ENCODE measurements around the gene CCP110.

Gene CCP110, protein sequence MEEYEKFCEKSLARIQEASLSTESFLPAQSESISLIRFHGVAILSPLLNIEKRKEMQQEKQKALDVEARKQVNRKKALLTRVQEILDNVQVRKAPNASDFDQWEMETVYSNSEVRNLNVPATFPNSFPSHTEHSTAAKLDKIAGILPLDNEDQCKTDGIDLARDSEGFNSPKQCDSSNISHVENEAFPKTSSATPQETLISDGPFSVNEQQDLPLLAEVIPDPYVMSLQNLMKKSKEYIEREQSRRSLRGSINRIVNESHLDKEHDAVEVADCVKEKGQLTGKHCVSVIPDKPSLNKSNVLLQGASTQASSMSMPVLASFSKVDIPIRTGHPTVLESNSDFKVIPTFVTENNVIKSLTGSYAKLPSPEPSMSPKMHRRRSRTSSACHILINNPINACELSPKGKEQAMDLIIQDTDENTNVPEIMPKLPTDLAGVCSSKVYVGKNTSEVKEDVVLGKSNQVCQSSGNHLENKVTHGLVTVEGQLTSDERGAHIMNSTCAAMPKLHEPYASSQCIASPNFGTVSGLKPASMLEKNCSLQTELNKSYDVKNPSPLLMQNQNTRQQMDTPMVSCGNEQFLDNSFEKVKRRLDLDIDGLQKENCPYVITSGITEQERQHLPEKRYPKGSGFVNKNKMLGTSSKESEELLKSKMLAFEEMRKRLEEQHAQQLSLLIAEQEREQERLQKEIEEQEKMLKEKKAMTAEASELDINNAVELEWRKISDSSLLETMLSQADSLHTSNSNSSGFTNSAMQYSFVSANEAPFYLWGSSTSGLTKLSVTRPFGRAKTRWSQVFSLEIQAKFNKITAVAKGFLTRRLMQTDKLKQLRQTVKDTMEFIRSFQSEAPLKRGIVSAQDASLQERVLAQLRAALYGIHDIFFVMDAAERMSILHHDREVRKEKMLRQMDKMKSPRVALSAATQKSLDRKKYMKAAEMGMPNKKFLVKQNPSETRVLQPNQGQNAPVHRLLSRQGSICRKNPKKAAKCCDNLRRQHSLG

DNA sequence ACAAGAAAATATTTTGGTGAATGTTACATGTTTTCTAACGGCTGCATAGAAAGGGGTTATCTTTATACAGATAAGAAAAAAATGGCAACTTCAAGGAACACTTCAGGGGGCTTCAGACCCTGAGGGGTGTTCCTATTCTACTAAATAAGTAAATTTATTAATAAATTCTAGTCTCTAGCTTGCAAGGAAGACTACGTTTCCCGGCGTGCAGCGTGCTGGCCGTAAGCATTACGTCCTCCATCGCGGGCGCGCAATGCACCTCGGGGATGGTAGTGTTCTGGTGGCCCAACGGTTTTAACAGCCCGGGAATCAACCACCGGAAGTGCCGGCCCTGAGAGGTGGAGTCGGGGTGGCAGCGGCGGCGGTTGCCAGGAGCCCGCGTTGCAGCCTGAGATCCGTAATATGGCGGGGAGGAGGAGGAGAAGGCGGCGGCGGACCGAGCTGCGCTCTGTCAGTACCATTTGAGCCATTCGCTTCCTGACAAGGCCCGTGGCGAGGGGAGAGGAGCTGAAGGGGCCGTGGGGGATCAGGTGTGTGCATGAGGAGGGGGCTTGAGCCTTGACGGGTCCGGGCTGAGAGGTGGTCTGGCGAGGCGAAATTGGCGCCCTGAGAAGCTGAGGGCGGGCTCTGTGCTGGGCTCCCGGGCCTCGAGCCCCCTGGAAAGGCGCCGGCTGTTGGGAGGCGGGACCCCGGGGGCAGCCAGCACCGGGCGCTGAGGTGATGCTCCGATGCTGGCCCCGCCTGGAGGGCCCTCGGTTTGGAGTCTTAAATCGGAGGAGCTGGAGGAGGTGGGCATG lies at the start of gene CCP110:
Gene CCP110 (plus strand): TSS at position 384 of the 797 bp plus-strand sequence. CDS start 3,940 bp downstream, outside the sequence.
- peak; percentile 95 for DNase-seq

DNA sequence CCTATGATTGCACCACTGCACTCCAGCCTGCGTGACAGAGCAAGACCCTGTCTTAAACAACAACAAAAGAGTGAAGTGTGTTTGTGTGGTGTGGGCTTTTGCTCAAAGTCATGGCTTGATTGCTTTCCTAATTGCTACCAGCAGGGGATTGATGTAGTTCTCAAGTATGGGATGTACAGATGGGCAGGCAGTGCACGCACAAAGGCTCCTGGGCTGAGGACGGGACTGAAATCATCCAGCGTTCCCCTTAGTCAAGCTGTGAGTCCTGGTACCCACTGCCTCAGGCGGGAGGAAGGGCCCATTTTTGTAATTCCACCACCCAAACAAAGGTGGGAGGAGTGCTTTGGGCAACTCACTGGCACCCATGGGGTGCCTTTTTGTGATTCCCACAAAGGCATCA lies 49.1 kb upstream of the CCP110 start:
- DNase-seq = no peak

DNA sequence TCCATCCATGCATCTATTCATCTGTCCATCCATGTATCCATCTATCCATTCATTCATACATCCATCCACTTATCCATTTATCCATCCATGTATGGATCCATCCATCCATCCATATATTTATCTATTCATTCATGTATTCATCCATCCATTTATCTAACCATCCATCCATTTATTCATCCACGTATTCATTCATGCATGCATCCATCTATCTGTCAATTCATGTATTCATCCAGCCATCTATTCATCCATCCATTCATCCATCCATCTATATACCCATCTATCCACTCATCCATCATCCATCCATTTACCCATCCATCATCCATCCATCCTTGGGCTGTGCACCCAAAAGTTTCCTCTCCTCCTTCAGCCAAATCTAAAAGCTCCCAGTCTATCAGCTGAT lies 45.2 kb upstream of the CCP110 start:
- no peak for DNase-seq

DNA sequence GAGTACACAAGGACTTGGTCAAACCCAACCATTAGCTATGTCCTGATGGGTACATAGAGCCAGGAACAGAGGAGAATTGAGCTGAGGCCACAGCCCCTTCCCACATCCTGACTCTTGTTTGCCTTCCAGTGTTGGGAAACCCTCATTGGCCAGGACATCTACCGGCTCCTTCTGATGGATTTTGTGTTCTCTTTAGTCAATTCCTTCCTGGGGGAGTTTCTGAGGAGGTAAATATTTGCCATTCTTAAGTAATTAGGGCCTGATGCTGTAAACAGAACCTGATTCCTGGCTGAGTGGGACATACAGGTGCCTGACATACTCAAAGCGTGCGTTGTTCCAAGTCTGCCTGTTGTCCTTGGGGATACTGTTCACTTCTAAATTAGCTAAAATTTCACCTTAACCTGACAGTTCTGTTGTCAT lies 44.4 kb upstream of the CCP110 start:
- no peak for DNase-seq

DNA sequence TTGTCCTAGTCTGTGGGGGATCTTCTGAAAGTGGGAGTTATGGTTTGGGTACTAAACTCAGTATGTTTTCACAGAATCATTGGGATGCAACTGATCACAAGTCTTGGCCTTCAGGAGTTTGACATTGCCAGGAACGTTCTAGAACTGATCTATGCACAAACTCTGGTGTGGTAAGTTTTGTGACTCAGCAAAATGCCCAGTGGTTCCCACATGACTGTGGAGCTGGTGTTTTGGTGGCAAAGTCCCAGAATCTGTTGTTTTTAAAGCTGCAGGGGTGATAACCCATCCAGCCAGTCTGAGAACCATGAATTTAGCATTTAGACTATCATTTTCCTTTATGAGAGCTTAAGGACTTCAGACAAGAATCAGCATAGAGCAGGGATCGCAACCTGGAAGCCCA lies 42.4 kb upstream of the CCP110 start:
- no peak for DNase-seq

DNA sequence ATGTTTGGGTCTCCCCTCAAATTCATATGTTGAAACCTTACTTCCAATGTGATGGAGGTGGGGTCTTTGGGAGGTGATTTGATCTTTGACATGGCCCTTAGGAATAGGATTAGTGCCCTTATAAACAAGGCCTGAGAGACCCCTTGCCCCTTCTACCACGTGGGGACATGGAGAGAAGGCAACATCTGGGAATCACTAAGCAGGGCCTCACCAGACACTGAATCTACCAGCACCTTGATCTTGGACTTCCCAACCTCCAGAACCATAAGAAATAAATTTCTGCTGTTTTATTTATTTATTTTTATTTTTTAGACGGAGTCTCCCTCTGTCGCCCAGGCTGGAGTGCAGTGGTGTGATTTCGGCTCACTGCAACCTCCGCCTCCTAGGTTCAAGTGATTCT lies 42.0 kb upstream of the CCP110 start:
- no peak for DNase-seq

DNA sequence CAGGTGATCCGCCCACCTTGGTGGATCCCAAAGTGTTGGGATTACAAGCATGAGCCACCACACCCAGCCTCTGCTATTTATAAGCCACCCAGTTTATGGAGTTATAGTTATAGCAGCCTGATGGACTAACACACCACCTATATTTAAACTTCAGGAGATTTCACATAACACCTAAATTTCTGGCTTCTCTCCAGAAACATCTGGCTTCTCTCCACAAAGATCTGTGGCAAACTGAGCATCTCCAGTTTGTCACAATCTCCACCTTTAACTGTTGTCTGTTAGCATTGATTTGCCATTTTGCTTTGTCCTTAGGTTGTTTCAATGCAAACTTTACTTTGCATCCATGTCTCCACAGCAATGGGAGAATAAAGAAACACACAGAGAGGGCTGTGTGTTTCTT lies 41.5 kb upstream of the CCP110 start:
- DNase-seq = no peak

DNA sequence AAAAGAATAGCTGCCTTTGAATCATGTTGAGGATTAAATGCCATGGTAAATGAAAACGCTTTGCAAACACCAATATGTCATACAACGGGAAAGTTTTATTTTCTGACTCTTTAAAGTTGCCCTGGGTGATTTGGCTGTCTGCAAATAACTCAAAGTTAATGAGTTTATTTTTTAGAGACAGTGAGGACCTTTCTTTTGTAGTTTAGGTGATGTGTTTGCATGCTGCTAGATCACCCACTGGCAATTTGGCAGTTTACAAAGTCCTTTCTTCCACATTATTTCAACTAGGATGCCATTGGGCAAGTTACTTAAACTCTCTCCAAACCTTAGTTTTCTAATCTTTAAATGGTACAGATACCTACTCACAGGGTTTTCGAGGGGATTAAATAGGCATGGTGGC lies 39.6 kb upstream of the CCP110 start:
- DNase-seq = no peak

DNA sequence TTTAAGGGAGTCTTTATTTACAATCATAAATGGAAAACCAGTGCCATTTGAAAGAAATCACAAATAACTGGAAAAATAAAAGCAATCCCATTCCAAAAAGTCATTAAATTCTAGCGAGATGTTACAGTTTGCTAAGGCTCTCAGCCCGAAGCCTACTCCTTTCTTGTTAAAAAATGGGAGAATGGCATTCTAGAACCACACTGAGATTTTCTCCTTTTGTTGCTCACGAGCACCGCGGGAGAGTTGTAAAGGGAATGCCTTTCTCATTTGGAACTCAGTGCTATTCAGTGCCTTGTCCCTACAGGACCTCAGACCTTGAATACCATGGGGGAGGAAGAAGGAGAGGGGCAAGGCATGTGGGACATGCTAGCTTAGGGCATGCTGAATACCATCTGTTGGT lies 38.1 kb upstream of the CCP110 start:
- DNase-seq = no peak

DNA sequence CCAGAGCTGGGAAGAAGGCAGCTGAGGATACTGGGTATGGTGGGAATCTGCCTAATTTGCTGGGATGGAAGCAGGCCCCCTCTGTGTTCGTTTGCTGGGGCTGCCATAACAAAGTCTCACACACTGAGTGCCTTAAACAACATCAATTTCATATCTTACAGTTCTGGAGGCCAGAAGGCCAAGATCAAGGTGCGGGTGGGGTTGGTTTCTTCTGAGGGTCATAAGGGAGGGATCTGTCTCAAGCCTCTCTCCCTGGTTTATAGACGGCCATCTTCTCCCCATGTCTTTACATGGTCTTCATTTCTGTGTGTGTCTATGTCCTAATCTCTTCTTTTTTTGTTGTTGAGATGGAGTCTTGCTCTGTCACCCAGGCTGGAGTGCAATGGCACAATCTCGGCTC lies 37.7 kb upstream of the CCP110 start:
- no peak for DNase-seq

DNA sequence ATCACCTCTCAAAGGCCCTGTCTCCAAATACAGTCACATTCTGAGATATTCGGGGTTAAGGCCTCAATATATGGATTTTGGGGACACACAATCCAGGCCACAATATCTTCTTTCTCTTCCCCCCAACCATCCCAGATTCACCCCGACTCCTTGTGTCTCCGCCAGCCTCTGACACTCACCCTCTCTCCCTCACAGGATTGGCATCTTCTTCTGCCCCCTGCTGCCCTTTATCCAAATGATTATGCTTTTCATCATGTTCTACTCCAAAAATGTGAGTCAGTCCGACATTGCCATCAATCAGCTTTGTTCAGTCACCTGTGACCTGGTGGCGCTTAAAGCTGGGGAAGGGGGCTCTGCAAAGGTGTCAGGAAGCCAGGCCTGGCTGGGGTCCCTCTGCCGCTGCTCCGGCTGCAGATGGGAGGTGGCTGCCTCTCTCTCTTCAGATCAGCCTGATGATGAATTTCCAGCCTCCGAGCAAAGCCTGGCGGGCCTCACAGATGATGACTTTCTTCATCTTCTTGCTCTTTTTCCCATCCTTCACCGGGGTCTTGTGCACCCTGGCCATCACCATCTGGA lies 36.9 kb upstream of the CCP110 start:
- no peak for DNase-seq

DNA sequence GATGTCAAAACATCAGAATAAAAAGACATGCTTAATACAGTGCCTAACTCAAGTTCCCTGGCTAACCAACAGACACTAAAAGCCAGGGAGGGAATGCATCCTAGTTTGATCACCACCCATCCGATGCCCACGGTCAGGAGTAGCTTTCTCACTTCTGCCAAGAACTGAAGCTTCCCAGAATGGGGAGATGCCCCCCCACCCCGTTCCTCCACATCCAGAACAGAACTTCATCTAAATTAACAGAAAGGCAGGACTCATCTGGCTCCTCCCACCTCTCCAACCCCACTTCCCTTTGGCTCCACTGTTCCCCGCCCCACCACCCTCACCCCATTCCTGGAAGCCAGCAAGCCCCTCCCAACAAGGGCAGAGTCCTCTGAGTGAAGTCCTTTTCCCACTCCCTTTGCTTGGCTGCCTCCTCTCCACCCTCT lies 35.5 kb upstream of the CCP110 start:
- no peak for DNase-seq

DNA sequence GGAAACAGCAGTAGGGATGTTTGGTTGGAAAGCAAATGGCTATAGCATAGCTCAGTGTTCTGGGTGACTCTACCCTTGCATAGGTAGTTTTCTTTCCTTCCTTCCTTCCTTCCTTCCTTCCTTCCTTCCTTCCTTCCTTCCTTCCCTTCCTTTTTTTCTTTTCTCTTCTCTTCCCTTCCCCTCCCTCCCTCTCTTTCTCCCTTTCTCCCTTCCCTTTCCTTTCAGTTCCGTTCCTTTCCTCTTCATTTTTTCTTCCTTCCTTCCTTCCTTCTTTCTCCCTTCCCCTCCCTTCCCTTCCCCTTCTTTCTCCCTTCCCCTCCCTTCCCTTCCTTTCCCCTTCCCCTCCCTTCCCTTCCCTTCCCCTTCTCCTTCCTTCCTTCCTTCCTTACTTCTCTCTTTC lies 33.1 kb upstream of the CCP110 start:
- no peak for DNase-seq

DNA sequence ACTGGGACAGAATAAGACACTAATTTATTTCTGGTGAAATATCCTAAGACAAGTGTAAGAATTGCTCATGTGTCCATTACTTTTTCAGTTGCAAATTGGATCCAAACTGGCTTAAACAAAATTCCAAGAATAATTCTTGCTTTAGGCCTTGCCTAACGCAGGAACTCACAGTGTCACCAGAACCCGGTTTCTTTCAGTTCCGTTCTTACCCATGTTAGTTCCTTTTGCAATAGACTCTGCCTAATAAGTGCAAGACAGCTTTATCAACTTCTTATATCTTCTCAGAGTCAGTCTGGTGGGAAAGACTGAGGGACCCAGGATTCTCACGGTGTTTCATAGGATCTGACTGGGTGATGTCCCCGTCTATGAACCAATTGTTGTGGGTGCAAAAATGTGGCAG lies 26.6 kb upstream of the CCP110 start:
- DNase-seq = no peak

DNA sequence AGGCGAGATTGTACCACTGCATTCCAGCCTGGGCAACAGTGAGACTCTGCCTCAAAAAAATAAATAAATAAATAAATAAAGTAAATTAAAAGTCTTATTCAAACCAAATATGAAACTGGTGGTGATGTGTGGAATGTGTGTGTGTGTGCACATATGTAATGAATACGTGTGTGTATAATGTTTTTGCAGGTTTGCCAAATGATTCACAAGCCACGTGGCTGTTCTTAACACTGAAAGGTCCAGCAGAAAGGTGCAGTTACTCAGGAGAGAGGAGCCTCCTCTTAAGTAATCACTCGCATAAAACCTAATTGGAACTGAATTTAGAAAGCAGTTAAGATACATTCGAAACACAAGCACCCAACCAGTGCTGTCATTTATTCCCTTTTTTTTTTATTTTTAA lies 24.7 kb upstream of the CCP110 start:
- DNase-seq = no peak

DNA sequence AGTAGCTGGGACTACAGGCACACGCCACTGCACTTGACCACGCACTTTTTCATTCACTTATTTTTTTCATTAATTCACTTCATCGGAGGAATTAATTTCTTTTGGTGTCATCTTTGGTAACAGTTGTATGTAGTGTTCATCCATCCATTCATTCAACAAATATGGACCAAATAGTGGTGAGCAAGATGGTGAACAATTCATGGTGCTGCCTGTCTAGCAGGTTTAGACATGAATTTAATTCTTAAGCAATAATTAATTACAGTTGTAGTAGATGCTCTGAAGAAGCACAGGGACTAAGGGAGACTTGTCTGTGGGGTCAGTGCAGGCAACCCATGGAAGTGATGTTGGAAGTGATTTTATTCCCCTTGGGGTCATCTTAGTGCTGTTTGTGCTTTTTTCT lies 24.3 kb upstream of the CCP110 start:
- no peak for DNase-seq

DNA sequence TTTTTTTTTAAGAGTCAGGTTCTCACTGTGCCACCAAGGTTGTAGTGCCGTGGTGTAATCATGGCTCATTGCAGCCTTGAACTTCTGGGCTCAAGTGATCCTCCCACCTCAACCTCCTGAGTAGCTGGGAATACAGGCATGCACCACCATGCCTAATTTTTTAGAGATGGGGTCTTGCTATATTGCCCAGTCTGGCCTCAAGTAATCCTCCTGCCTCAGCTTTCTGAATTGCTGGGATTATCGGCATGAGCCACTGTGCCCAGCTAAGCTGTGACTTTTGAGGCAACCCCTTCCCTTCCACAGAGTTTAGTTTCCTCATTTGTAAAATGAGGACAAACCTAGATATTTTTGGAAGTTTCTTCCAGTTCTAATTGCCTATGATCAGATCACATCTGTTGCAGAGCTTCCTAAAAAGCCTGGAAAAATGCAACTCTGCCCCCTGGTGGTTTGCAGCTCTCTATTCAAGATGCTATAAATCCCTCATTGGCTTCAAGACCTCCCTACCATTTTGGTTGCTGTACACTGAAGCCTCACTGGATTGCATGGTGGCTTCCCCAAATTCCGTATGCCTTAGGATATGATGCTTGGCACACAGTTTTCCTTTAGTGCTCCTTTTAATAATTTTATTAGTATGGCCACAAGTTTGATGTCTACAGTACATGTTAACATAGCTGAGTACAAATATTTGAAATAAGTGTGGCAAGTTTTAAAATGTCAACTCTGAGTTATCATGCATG lies 21.2 kb upstream of the CCP110 start:
- DNase-seq = peak; percentile 16

DNA sequence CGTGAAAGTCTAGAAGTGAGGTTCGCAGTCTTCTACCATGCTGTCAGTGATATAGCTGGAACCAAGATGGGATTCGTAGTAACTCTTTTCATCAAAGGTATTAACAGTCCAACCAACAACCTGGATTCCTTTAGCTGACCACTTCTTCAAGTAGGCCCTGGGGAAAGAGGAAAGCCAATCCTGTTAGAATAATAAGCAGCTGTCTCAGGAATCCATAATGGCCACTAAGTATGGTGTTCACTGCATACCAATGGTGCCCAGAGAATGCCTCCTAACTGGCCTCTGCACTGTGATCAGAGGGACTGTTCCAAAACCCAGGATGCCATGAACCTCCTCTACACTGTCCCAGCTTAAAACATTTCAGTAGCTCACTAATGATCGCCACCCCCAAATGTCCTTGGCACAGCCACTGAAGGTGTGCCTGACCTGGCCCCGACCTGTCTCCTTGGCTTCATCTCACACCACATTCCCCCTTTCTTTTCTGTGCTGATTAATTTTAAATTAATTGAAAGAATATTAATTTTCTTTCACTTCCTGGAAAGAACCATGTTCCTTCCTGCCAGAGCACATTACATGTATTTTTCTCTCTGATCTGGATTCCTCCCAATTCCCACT lies 20.2 kb upstream of the CCP110 start:
- DNase-seq = no peak

DNA sequence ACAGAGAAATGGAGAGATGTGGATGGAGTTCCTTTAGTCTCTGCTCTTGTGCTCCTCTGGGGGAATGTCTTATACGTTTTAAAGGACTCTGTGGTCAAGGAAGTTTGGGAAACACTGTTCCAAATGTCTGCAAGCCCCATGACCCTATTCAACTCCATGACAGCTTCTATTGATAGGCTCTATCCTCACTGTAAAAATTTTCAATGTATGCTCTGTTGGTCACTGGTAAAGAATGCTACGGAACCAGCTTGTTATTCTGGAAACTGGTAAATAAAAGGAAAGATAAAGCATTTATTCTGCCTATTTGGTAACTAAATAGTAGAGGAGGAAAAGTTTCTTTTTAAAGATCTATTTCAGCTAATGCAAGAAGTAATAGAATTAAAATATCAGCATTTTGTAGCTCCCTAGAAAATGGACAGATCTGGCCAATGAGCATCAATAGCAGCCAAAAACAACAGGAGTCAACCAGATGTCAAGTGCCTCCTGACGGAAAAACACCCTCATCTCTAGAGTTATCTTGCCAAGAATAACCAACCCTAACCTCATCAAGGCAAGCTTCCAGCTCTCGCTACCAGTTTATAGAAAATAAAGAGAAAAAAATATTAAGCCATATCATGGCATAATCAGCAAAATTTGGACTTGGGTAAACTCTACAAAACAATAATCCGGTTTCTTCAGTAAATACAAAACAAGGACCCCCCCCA lies 18.0 kb upstream of the CCP110 start:
- no peak for DNase-seq

DNA sequence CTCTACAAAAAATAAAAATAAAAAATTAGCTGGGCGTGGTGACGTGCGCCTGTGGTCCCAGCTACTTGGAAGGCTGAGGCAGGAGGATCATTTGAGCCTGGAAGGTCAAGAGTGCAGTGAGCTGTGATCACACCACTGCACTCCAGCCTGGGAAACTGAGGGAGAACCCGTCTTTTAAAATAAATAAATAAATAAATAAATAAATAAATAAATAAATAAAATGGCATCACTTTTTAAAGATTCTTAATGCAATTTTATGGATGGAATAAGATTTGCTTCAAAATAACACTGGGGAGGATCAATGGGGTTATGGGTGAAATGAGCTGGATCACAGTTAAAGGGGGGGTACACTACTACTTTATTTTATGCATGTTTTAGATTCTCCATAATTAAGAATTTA lies 16.8 kb upstream of the CCP110 start:
- no peak for DNase-seq

DNA sequence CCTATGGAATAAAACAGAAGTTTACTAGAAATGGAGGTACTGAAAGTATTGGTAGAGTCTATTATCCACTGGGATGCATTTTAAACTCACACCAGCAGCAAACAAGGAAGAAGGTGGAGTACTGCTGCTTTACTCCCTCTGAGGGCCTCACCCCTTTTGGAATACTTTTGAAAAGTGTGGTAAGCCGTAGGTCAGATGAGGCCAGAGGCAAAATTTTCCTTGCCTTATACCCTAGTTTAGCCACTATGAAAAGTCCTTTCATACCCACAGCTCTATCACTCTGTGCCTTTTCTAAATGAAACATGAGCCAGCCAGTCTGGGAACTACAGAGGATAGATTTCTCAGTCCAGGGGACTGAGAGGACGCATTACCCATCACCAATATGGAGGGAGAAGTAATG lies 15.9 kb upstream of the CCP110 start:
- no peak for DNase-seq

Measured in T1000 (cell line).